ENCODE results near the gene IGFN1. TPM values are rescaled to one million over a fixed set of nuclear protein-coding genes. Genes with fewer than 3 reads are reported as not detected.

IGFN1 gene
- total RNA-seq, 1 experiment from 2014 or later, result not detected

- Histone ChIP-seq H3K56ac (ENCODE audit: insufficient read length, low read depth, low read length) (no peak overlapping the region), H3K9ac (ENCODE audit: extremely low read depth, insufficient read length, low read length) (no peak overlapping the region), H4K5ac (ENCODE audit: insufficient read length, low read depth, low read length) (no peak overlapping the region), H3K23ac (ENCODE audit: insufficient read length, low read depth, low read length) (no peak overlapping the region), H3K27me3 (ENCODE audit: insufficient read depth, low read length) (no peaks in the 10 kb centered on the region), H2AFZ (ENCODE audit: low read length) (no peak overlapping the region), H2AK5ac (ENCODE audit: insufficient read length, low read length) (no peak overlapping the region), H4K20me1 (ENCODE audit: control insufficient read depth, insufficient read depth, insufficient read length) (peaks cover 4% of the 10 kb centered on the region), H3K18ac (ENCODE audit: insufficient read length, low read depth, low read length) (no peak overlapping the region), H3K4me2 (ENCODE audit: insufficient read depth, insufficient read length, low read length) (no peak overlapping the region), H2BK120ac (ENCODE audit: low read depth, low read length, poor library complexity, severe bottlenecking) (no peak overlapping the region), H2BK12ac (ENCODE audit: insufficient read length, low read depth, low read length) (no peak overlapping the region), H3K4me1 (ENCODE audit: insufficient read depth, low read length) (no peaks in the 10 kb centered on the region), H3K79me2 (ENCODE audit: insufficient read depth, low read length) (no peaks in the 10 kb centered on the region), H3K9me3 (ENCODE audit: control insufficient read depth, low read depth, low read length) (no peaks in the 10 kb centered on the region), H3K79me1 (ENCODE audit: insufficient read depth, low read depth, low read length, poor library complexity, severe bottlenecking) (no peaks in the 10 kb centered on the region), H2BK15ac (ENCODE audit: low read depth, low read length) (no peak overlapping the region), H2BK20ac (ENCODE audit: low read depth, low read length, poor library complexity, severe bottlenecking) (no peak overlapping the region), H3K14ac (ENCODE audit: insufficient read depth, low read length) (no peak overlapping the region), H4K8ac (replicated peaks; ENCODE audit: insufficient read length, low read depth, low read length) (no peak overlapping the region), H3K4ac (ENCODE audit: low read depth, low read length) (no peak overlapping the region), H3K23me2 (ENCODE audit: insufficient read length, low read depth, low read length, poor library complexity, severe bottlenecking) (no peaks in the 10 kb centered on the region), H3T11ph (ENCODE audit: low read length) (no peak overlapping the region), H4K91ac (ENCODE audit: insufficient read length, low read depth, low read length) (no peak overlapping the region), H3K27ac (ENCODE audit: insufficient read length, low read depth, low read length) (no peak overlapping the region), H2BK5ac (ENCODE audit: insufficient read length, low read length) (no peak overlapping the region)
- no peak for TF ChIP-seq CTCF (conservative IDR thresholded peaks at IDR 0.05)
- H3K4me3 Mint-ChIP-seq, result no peak overlapping the region
- DNase-seq, result no peak
- peaks cover 3% of the 10 kb centered on the region for H3K27me3 Mint-ChIP-seq (ENCODE audit: low read depth)
- no peaks in the 10 kb centered on the region for H3K36me3 Mint-ChIP-seq (ENCODE audit: insufficient read depth in 1 of 3, low read depth in 3 of 3)
- no peaks in the 10 kb centered on the region for H3K4me1 Mint-ChIP-seq
- no CpG with 5 or more reads among the region's 10 CpGs for WGBS (ENCODE audit: extremely low coverage, insufficient read length, low lambda C conversion rate)
- no peak overlapping the region for H3K27ac Mint-ChIP-seq
- no peaks in the 10 kb centered on the region for H3K9me3 Mint-ChIP-seq
These were observed 62.8 kb downstream of the IGFN1 start for GRCh38 chr1:201253411-201253810.
